ENCODE results near the gene CHST4. TPM values are rescaled to one million over a fixed set of nuclear protein-coding genes. Genes with fewer than 3 reads are reported as not detected.
"Not testable (repeated sequence)": the region's sequence is repeated elsewhere in the genome, so short reads cannot be mapped to it uniquely, and the experiment has no call there.

CHST4 gene
- total RNA-seq, 1 donor from 2014 or later, result not detected

- peaks cover 52% of the 10 kb centered on the region for H3K27me3 Mint-ChIP-seq (ENCODE audit: unreplicated experiment)
- no peak overlapping the region for H3K27ac Mint-ChIP-seq (ENCODE audit: unreplicated experiment)
- no peaks in the 10 kb centered on the region for H3K9me3 Mint-ChIP-seq (ENCODE audit: unreplicated experiment)
- H3K4me3 Mint-ChIP-seq (ENCODE audit: unreplicated experiment), result no peak overlapping the region
- no peaks in the 10 kb centered on the region for H3K36me3 Mint-ChIP-seq (ENCODE audit: unreplicated experiment)
- TF ChIP-seq CTCF (IDR thresholded peaks at IDR 0.05), result no peak
- no peaks in the 10 kb centered on the region for H3K4me1 Mint-ChIP-seq (ENCODE audit: unreplicated experiment)
- no peak for DNase-seq (ENCODE audit: extremely low spot score, unreplicated experiment)
Measured at GRCh38 chr16:71555230-71555891, 29.1 kb downstream of the CHST4 start.

- Mint-ChIP-seq H3K4me1 (ENCODE audit: unreplicated experiment) (no peaks in the 10 kb centered on the region), H3K27me3 (ENCODE audit: unreplicated experiment) (peaks cover 43% of the 10 kb centered on the region), H3K27ac (ENCODE audit: unreplicated experiment) (no peak overlapping the region), H3K36me3 (ENCODE audit: unreplicated experiment) (no peaks in the 10 kb centered on the region), H3K4me3 (ENCODE audit: unreplicated experiment) (no peak overlapping the region), H3K9me3 (ENCODE audit: unreplicated experiment) (peaks cover 10% of the 10 kb centered on the region)
- no peak for TF ChIP-seq CTCF (IDR thresholded peaks at IDR 0.05)
- no peak for DNase-seq (ENCODE audit: extremely low spot score, unreplicated experiment)
Measured at GRCh38 chr16:71557299-71557698, 31.1 kb downstream of the CHST4 start.

GRCh38 chr16:71557954-71558582 lies 31.8 kb downstream of the CHST4 start:
- Mint-ChIP-seq H3K27me3 (ENCODE audit: unreplicated experiment) (peaks cover 36% of the 10 kb centered on the region), H3K36me3 (ENCODE audit: unreplicated experiment) (no peaks in the 10 kb centered on the region), H3K9me3 (ENCODE audit: unreplicated experiment) (peaks cover 13% of the 10 kb centered on the region), H3K27ac (ENCODE audit: unreplicated experiment) (no peak overlapping the region), H3K4me1 (ENCODE audit: unreplicated experiment) (no peaks in the 10 kb centered on the region), H3K4me3 (ENCODE audit: unreplicated experiment) (no peak overlapping the region)
- DNase-seq (ENCODE audit: extremely low spot score, unreplicated experiment), result no peak
- no peak for TF ChIP-seq CTCF (IDR thresholded peaks at IDR 0.05)

GRCh38 chr16:71559855-71560254 lies 33.6 kb downstream of the CHST4 start:
- DNase-seq (ENCODE audit: extremely low spot score, unreplicated experiment), result no peak
- peaks cover 13% of the 10 kb centered on the region for H3K9me3 Mint-ChIP-seq (ENCODE audit: unreplicated experiment)
- no peak overlapping the region for H3K27ac Mint-ChIP-seq (ENCODE audit: unreplicated experiment)
- H3K36me3 Mint-ChIP-seq (ENCODE audit: unreplicated experiment), result no peaks in the 10 kb centered on the region
- H3K27me3 Mint-ChIP-seq (ENCODE audit: unreplicated experiment), result peaks cover 33% of the 10 kb centered on the region
- no peak for TF ChIP-seq CTCF (IDR thresholded peaks at IDR 0.05)
- no peak overlapping the region for H3K4me3 Mint-ChIP-seq (ENCODE audit: unreplicated experiment)
- H3K4me1 Mint-ChIP-seq (ENCODE audit: unreplicated experiment), result peaks cover 6% of the 10 kb centered on the region

GRCh38 chr16:71561886-71562285 lies 35.7 kb downstream of the CHST4 start:
- not testable (repeated sequence) for H3K27ac Mint-ChIP-seq (ENCODE audit: unreplicated experiment); H3K4me1 Mint-ChIP-seq (ENCODE audit: unreplicated experiment); H3K36me3 Mint-ChIP-seq (ENCODE audit: unreplicated experiment); DNase-seq (ENCODE audit: extremely low spot score, unreplicated experiment); H3K4me3 Mint-ChIP-seq (ENCODE audit: unreplicated experiment)
- peaks cover 13% of the 10 kb centered on the region for H3K9me3 Mint-ChIP-seq (ENCODE audit: unreplicated experiment)
- peaks cover 46% of the 10 kb centered on the region for H3K27me3 Mint-ChIP-seq (ENCODE audit: unreplicated experiment)

All from osteocyte (in vitro differentiated cells).